AG04450 (cell line): ENCODE data around the gene KRTAP20-3. TPM values are rescaled to one million over a fixed set of nuclear protein-coding genes. Genes with fewer than 3 reads are reported as not detected.

Experiments used
- CTCF ChIA-PET: fragments of 300-600, 350-600 bp; formaldehyde crosslinking; extraction: SDS; loops from one replicate; lab custom pipeline; 2022; ENCODE audit warnings: antibody characterized with exemption, inconsistent platforms; lab: Charles Lee
- POLR2A ChIA-PET: fragments of 350-600 bp; formaldehyde crosslinking; extraction: SDS; loops from one replicate; lab custom pipeline; 2021; ENCODE audit warnings: antibody characterized with exemption, inconsistent platforms; lab: Yijun Ruan, JAX
- DNase-seq: peaks from one replicate; pipeline ENCODE4 v3.0.0-alpha.2; 2011; ENCODE audit warnings: low read depth, low spot score
- H3K27ac ChIP-seq: one replicate; pipeline ENCODE4 v1.5.1; 2012; ENCODE audit warnings: low read depth, low read length, control low read depth
- H3K27me3 ChIP-seq: one replicate; pipeline ENCODE4 v1.6.0; 2012; ENCODE audit warnings: low read length; ENCODE audit not compliant: control insufficient read depth, insufficient read depth
- H3K4me3 ChIP-seq: 2 replicates; pipeline ENCODE4 v1.5.1; 2011; ENCODE audit warnings: mild to moderate bottlenecking, low read depth, low read length, control low read depth
- H3K9me3 ChIP-seq: 2 replicates; pipeline ENCODE4 v1.5.1; 2012; ENCODE audit warnings: low read length; ENCODE audit not compliant: control insufficient read depth, insufficient read depth
- CTCF ChIP-seq: IDR thresholded peaks from 2 replicates; pipeline ENCODE4 v1.5.1; 2011; ENCODE audit warnings: low read depth, low read length, control low read depth, inconsistent platforms
- polyA plus RNA-seq: library from polyadenylated mRNA; depleted of rRNA; stranded (reverse); fragments of >200 nt; gene quantifications from 2 replicates; pipeline ENCODE4 v1.2.3, GENCODE V29; 2011; rRNA removed
- small RNA-seq: library from RNA; depleted of rRNA; stranded (forward); fragments of <200 nt; gene quantifications from one replicate; pipeline ENCODE3, GENCODE V24; 2012; ENCODE audit warnings: low read depth; ENCODE audit not compliant: insufficient read length

The KRTAP20-3 gene
- polyA plus RNA-seq, 1 experiment: not detected

- TF ChIP-seq CTCF: no peak
- Histone ChIP-seq H3K4me3 (no peak overlapping the region), H3K27me3 (no peaks in the 10 kb centered on the region), H3K9me3 (peaks cover 1% of the 10 kb centered on the region; the same call in 1 of the 2 replicates), H3K27ac (no peak overlapping the region)
- ChIA-PET CTCF (no interaction called here), POLR2A (no interaction called here)
- no peak for DNase-seq
Observed at GRCh38 chr21:30674312-30674711, 31.6 kb downstream of the KRTAP20-3 start.

GRCh38 chr21:30676737-30677136 is 34.1 kb downstream of the KRTAP20-3 start:
- no peak for TF ChIP-seq CTCF
- Histone ChIP-seq H3K9me3 (peaks cover 4% of the 10 kb centered on the region; the same call in 1 of the 2 replicates), H3K27me3 (no peaks in the 10 kb centered on the region), H3K27ac (no peak overlapping the region), H3K4me3 (no peak overlapping the region)
- POLR2A ChIA-PET: no interaction called here
- CTCF ChIA-PET: no interaction called here
- no peak for DNase-seq

- no peak for TF ChIP-seq CTCF
- ChIA-PET CTCF (no interaction called here), POLR2A (no interaction called here)
- Histone ChIP-seq H3K4me3 (no peak overlapping the region), H3K9me3 (peaks cover 15% of the 10 kb centered on the region; the same call in 1 of the 2 replicates), H3K27ac (no peak overlapping the region), H3K27me3 (no peaks in the 10 kb centered on the region)
- DNase-seq: no peak
Observed at GRCh38 chr21:30680586-30680985, 37.9 kb downstream of the KRTAP20-3 start.

GRCh38 chr21:30684506-30684905 is 41.8 kb downstream of the KRTAP20-3 start:
- ChIA-PET CTCF (no interaction called here), POLR2A (no interaction called here)
- no peak for DNase-seq
- TF ChIP-seq CTCF: no peak
- Histone ChIP-seq H3K27me3 (no peaks in the 10 kb centered on the region), H3K4me3 (no peak overlapping the region), H3K27ac (no peak overlapping the region), H3K9me3 (peaks cover 20% of the 10 kb centered on the region)

- Histone ChIP-seq H3K27me3 (no peaks in the 10 kb centered on the region), H3K27ac (no peak overlapping the region), H3K4me3 (no peak overlapping the region), H3K9me3 (peaks cover 7% of the 10 kb centered on the region)
- TF ChIP-seq CTCF: no peak
- POLR2A ChIA-PET: no interaction called here
- CTCF ChIA-PET: no interaction called here
- DNase-seq: no peak
Observed at GRCh38 chr21:30689822-30690221, 47.2 kb downstream of the KRTAP20-3 start.

Small RNAs within 50 kb of the gene (small RNA-seq; reads per million reads assigned to genes)
- gene KRTAP20-1 (not detected), gene KRTAP20-3 (not detected), gene KRTAP20-4 (not detected), gene KRTAP22-1 (not detected)

Other genes with a start within 250 kb of the KRTAP20-3 start
- not detected in 2 replicates for gene KRTAP13-1, start 246.8 kb upstream of the KRTAP20-3 start, polyA plus RNA-seq
- not detected in 2 replicates for gene KRTAP13-3, start 216.9 kb upstream of the KRTAP20-3 start, polyA plus RNA-seq
- not detected in 2 replicates for gene KRTAP13-4, start 212.6 kb upstream of the KRTAP20-3 start, polyA plus RNA-seq
- not detected in 2 replicates for gene KRTAP15-1, start 202.6 kb upstream of the KRTAP20-3 start, polyA plus RNA-seq
- gene KRTAP19-1, start 162.5 kb upstream of the KRTAP20-3 start, polyA plus RNA-seq: not detected in 2 replicates
- gene KRTAP19-2, start 155.4 kb upstream of the KRTAP20-3 start, polyA plus RNA-seq: not detected in 2 replicates
- not detected in 2 replicates for gene KRTAP19-3, start 150.9 kb upstream of the KRTAP20-3 start, polyA plus RNA-seq
- not detected in 2 replicates for gene KRTAP19-4, start 145.7 kb upstream of the KRTAP20-3 start, polyA plus RNA-seq
- gene KRTAP19-5, start 140.7 kb upstream of the KRTAP20-3 start, polyA plus RNA-seq: not detected in 2 replicates
- gene KRTAP19-6, start 101.0 kb upstream of the KRTAP20-3 start, polyA plus RNA-seq: not detected in 2 replicates
- gene KRTAP19-7, start 81.5 kb upstream of the KRTAP20-3 start, polyA plus RNA-seq: not detected in 2 replicates
- not detected in 2 replicates for gene KRTAP22-2, start 52.5 kb upstream of the KRTAP20-3 start, polyA plus RNA-seq
- gene KRTAP6-3, start 50.4 kb upstream of the KRTAP20-3 start, polyA plus RNA-seq: not detected in 2 replicates
- not detected in 2 replicates for gene KRTAP6-2, start 44.0 kb upstream of the KRTAP20-3 start, polyA plus RNA-seq
- not detected in 2 replicates for gene KRTAP22-1, start 41.8 kb upstream of the KRTAP20-3 start, polyA plus RNA-seq
- gene KRTAP6-1, start 28.9 kb upstream of the KRTAP20-3 start, polyA plus RNA-seq: not detected in 2 replicates
- gene KRTAP20-1, start 26.4 kb upstream of the KRTAP20-3 start, polyA plus RNA-seq: not detected in 2 replicates
- not detected in 2 replicates for gene KRTAP20-4, start 22.2 kb upstream of the KRTAP20-3 start, polyA plus RNA-seq
- gene KRTAP20-2, start 7.7 kb upstream of the KRTAP20-3 start, polyA plus RNA-seq: not detected in 2 replicates
- not detected in 2 replicates for gene KRTAP21-3, start 75.9 kb downstream of the KRTAP20-3 start, polyA plus RNA-seq
- gene KRTAP21-2, start 104.4 kb downstream of the KRTAP20-3 start, polyA plus RNA-seq: not detected in 2 replicates
- not detected in 2 replicates for gene KRTAP21-1, start 112.6 kb downstream of the KRTAP20-3 start, polyA plus RNA-seq
- gene KRTAP8-1, start 170.4 kb downstream of the KRTAP20-3 start, polyA plus RNA-seq: not detected in 2 replicates
- not detected in 2 replicates for gene KRTAP7-1, start 186.9 kb downstream of the KRTAP20-3 start, polyA plus RNA-seq
- gene KRTAP11-1, start 238.7 kb downstream of the KRTAP20-3 start, polyA plus RNA-seq: not detected in 2 replicates